Naive thymus-derived CD4-positive, alpha-beta T cell (primary cell): ENCODE results near the gene FAM241B. TPM values are rescaled to one million over a fixed set of nuclear protein-coding genes. Genes with fewer than 3 reads are reported as not detected.

Experiments used
- ATAC-seq: fragments of 150-1000 bp; cut with Tn5 transposase; 2 replicates; pipeline ENCODE4 v1.10.0; 2021; ENCODE audit warnings: mild to moderate bottlenecking, moderate library complexity
- CTCF ChIA-PET: fragments of 350-600 bp; sonication (Branson Sonifier 250); formaldehyde crosslinking; loops from one replicate; lab custom pipeline; 2021; ENCODE audit warnings: antibody characterized with exemption; lab: Charles Lee
- POLR2A ChIA-PET: fragments of 350-600 bp; sonication (Branson Sonifier 250); formaldehyde crosslinking; loops from one replicate; lab custom pipeline; 2021; ENCODE audit warnings: antibody characterized with exemption, inconsistent platforms; lab: Charles Lee
- DNase-seq, 9 donors: peaks; one replicate each; pipeline versions ENCODE4 v3.0.0 to v3.0.0-alpha.2; 2020 to 2022; ENCODE audit warnings: mixed read lengths in 1 of 9
- H3K27ac ChIP-seq: one replicate; pipeline ENCODE4 v1.7.0; 2013; ENCODE audit warnings: mild to moderate bottlenecking, low read depth, low read length, moderate library complexity
- H3K27me3 ChIP-seq, 2 donors: one replicate each; pipeline ENCODE4 v1.7.0; 2013; ENCODE audit warnings: low read length in 2 of 2, mild to moderate bottlenecking in 2 of 2, moderate library complexity in 2 of 2; ENCODE audit not compliant: control insufficient read depth in 2 of 2, insufficient read depth in 2 of 2
- H3K36me3 ChIP-seq, 3 experiments: 1 replicate in 2 of 3; 2 replicates in 1 of 3; pipeline ENCODE4 v1.7.0; 2013; ENCODE audit warnings: low read length in 3 of 3, mild to moderate bottlenecking in 3 of 3, moderate library complexity in 1 of 3; ENCODE audit not compliant: insufficient read depth in 3 of 3, control insufficient read depth in 2 of 3
- H3K4me1 ChIP-seq, 2 donors: one replicate each; pipeline ENCODE4 v1.7.0; 2013; ENCODE audit warnings: low read length in 2 of 2, mild to moderate bottlenecking in 2 of 2, moderate library complexity in 1 of 2; ENCODE audit not compliant: control insufficient read depth in 2 of 2, insufficient read depth in 2 of 2
- H3K4me3 ChIP-seq: 2 replicates; pipeline ENCODE4 v1.7.0; 2013; ENCODE audit warnings: mild to moderate bottlenecking, low read length
- H3K9me3 ChIP-seq, 3 experiments: 1 replicate in 2 of 3; 2 replicates in 1 of 3; pipeline ENCODE4 v1.7.0; 2013; ENCODE audit warnings: low read length in 3 of 3; ENCODE audit not compliant: control insufficient read depth in 2 of 3
- H3K27ac Mint-ChIP-seq, 9 donors: one replicate each; pipeline ENCODE4 v1.8.0; 2020 to 2022; ENCODE audit warnings: mixed read lengths in 9 of 9, mild to moderate bottlenecking in 8 of 9, moderate library complexity in 5 of 9, inconsistent platforms in 2 of 9
- H3K27me3 Mint-ChIP-seq, 5 donors: one replicate each; pipeline ENCODE4 v1.8.0; 2021 to 2022; ENCODE audit warnings: mixed read lengths in 5 of 5, mild to moderate bottlenecking in 1 of 5
- H3K36me3 Mint-ChIP-seq, 5 donors: one replicate each; pipeline ENCODE4 v1.8.0; 2020 to 2022; ENCODE audit warnings: mixed read lengths in 5 of 5, mild to moderate bottlenecking in 3 of 5, inconsistent platforms in 1 of 5
- H3K4me1 Mint-ChIP-seq, 7 donors: one replicate each; pipeline ENCODE4 v1.8.0; 2020 to 2022; ENCODE audit warnings: mixed read lengths in 7 of 7, mild to moderate bottlenecking in 3 of 7, inconsistent platforms in 1 of 7
- H3K4me3 Mint-ChIP-seq, 10 donors: one replicate each; pipeline ENCODE4 v1.8.0; 2020 to 2022; ENCODE audit warnings: mild to moderate bottlenecking in 10 of 10, mixed read lengths in 10 of 10, moderate library complexity in 6 of 10, inconsistent platforms in 2 of 10
- H3K9me3 Mint-ChIP-seq, 11 donors: one replicate each; pipeline ENCODE4 v1.8.0; 2020 to 2022; ENCODE audit warnings: mixed read lengths in 11 of 11, mild to moderate bottlenecking in 4 of 11, inconsistent platforms in 1 of 11, moderate library complexity in 1 of 11
- intact Hi-C, 2 donors: fragments of 100-400 bp; cut with micrococcal nuclease; formaldehyde crosslinking; loops; one replicate each; pipeline ENCODE4 v1.15.1; 2023
- polyA plus RNA-seq, 2 donors: library from polyadenylated mRNA; unstranded; fragments of 300-500 nt; fragmentation: Illumina TruSeq; gene quantifications; one replicate each; pipeline ENCODE4 v1.2.3, GENCODE V29; 2021
- total RNA-seq, 6 experiments: library from RNA in 5 of 6; stranded (reverse) in 5 of 6; gene quantifications; 1 replicate in 5 of 6; 2 replicates in 1 of 6; pipeline ENCODE4 v1.2.3 and lab custom pipeline; 2021 to 2026

FAM241B gene
- total and polyA plus RNA-seq, 7 experiments from 2014 or later = 8.6 to 26.3 (median 13.0) TPM

DNA sequence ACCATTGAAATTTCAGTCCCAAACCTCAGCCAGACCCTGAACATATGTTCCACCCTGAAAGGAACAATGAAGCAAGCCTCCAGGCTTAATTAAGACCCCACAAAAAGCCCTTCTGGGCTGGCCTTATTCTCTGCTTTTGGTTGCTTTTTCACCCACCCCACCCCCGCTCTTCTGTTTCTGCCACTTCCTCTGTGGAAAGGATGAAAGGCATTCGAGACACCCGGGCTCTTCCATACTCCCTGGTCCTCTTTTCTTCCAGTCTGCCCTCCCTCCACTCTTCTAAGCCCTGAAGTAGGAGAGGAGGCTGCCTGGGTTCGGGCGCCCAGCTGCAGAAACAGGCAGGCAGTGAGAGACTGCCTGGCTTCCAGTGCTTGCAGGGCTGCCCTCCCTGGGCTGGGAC is 9.4 kb upstream of the FAM241B start:
- Histone ChIP-seq H3K27me3 (no peaks in the 10 kb centered on the region), H3K27ac (no peak overlapping the region), H3K4me3 (no peak overlapping the region), H3K4me1 (peaks cover 7 to 34% of the 10 kb centered on the region in 2 donors), H3K36me3 (no peaks in the 10 kb centered on the region), H3K9me3 (peaks cover 0 to 12% (median 0%) of the 10 kb centered on the region in 3 experiments)
- Mint-ChIP-seq H3K4me1 (peaks cover 19 to 61% (median 52%) of the 10 kb centered on the region in 7 donors), H3K27me3 (peaks cover 0 to 14% (median 0%) of the 10 kb centered on the region in 5 donors), H3K36me3 (peaks cover 3 to 20% (median 7%) of the 10 kb centered on the region in 5 donors), H3K27ac (peak overlapping the region in 2 of 9 donors; percentile 52 to 67), H3K4me3 (peak overlapping the region in 7 of 10 donors; percentile 11 to 63 (median 55)), H3K9me3 (peaks cover 0 to 28% (median 12%) of the 10 kb centered on the region in 11 donors)
- POLR2A ChIA-PET = no interaction called here
- no peak for ATAC-seq
- DNase-seq = no peak
- intact Hi-C loops = no loop called here
- CTCF ChIA-PET = interaction anchor here (0.9 to 1.3 kb wide), 2 partner anchors 9 to 16 kb away, joined by 3 read pairs; no protein-coding TSS in a partner anchor

DNA sequence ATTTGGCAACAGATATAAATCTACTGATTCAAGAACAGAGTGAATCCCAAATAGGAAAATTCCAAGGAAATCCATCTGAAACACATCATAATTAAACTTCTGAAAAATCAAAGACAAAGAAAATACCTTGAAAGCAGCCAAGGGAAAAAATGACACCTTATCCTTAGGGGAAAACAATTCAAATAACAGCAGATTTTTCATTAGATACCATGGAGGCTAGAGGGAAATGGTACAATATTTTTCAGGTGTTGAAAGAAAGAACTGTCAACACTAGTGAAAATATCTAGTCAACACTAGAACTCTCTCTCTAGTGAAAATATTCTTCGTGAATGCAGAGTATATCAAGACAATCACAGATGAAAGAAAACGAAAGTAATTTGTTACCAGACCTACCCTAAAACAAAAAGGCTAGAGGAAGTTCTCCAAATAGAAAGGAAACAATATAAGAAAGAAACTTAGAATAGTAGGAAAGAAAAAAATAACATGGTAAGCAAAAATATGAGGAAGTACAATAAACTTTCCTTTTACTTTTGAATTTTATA is 5.7 kb upstream of the FAM241B start:
- intact Hi-C loops = no loop called here
- H3K27ac ChIP-seq = no peak overlapping the region
- POLR2A ChIA-PET = no interaction called here
- H3K4me3 ChIP-seq = no peak overlapping the region
- Mint-ChIP-seq H3K9me3 (peaks cover 0 to 33% (median 12%) of the 10 kb centered on the region in 11 donors), H3K27ac (peak overlapping the region; percentile 22 to 92 (median 74)), H3K4me3 (peak overlapping the region in 9 of 10 donors; percentile 11 to 81 (median 52)), H3K27me3 (peaks cover 0 to 3% (median 0%) of the 10 kb centered on the region in 5 donors), H3K4me1 (peaks cover 19 to 82% (median 68%) of the 10 kb centered on the region in 7 donors), H3K36me3 (peaks cover 3 to 20% (median 7%) of the 10 kb centered on the region in 5 donors)
- no peaks in the 10 kb centered on the region for H3K36me3 ChIP-seq
- peaks cover 7 to 36% of the 10 kb centered on the region in 2 donors for H3K4me1 ChIP-seq
- H3K27me3 ChIP-seq = no peaks in the 10 kb centered on the region
- CTCF ChIA-PET = interaction anchor here (0.7 kb wide), 1 partner anchor 475 kb away, joined by 3 read pairs; no protein-coding TSS in a partner anchor
- H3K9me3 ChIP-seq = peaks cover 0 to 12% (median 0%) of the 10 kb centered on the region in 3 experiments
- DNase-seq = peak in 7 of 9 donors; percentile 31 to 77 (median 66)
- peak; percentile 84 for ATAC-seq

DNA sequence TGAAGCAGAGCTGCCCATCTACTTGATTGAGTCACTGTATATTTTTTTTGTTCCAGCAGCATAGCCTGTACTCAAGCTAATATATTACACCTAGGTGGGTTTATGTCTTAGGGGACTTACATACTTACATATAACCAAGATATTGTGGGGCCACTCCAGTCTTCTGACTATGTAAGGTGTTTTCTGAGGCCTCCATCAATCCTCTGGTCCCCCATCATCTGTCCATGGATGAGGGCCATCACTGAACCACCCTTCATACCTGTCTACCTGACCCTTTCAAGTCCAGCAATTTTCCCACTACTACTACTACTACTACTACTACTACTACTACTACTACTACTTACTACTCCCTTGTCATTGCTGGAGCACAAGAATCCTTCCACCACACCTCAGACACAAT is 3.2 kb upstream of the FAM241B start:
- Mint-ChIP-seq H3K36me3 (peaks cover 3 to 20% (median 5%) of the 10 kb centered on the region in 5 donors), H3K4me1 (peaks cover 20 to 74% (median 60%) of the 10 kb centered on the region in 7 donors), H3K27me3 (peaks cover 0 to 2% (median 0%) of the 10 kb centered on the region in 5 donors), H3K4me3 (peak overlapping the region in 1 of 10 donors; percentile 6), H3K27ac (peak overlapping the region in 1 of 9 donors; percentile 81), H3K9me3 (peaks cover 0 to 33% (median 12%) of the 10 kb centered on the region in 11 donors)
- DNase-seq = no peak
- intact Hi-C loops = no loop called here
- Histone ChIP-seq H3K36me3 (no peaks in the 10 kb centered on the region), H3K4me3 (no peak overlapping the region), H3K27me3 (no peaks in the 10 kb centered on the region), H3K4me1 (peaks cover 20 to 40% of the 10 kb centered on the region in 2 donors), H3K9me3 (peaks cover 0 to 12% (median 0%) of the 10 kb centered on the region in 3 experiments), H3K27ac (no peak overlapping the region)
- CTCF ChIA-PET = interaction anchor here (2.9 kb wide), 1 partner anchor 11 kb away, joined by 14 read pairs; no protein-coding TSS in a partner anchor
- ATAC-seq = no peak
- POLR2A ChIA-PET = interaction anchor here (1.1 kb wide), 1 partner anchor 9 kb away, joined by 3 read pairs; no protein-coding TSS in a partner anchor

DNA sequence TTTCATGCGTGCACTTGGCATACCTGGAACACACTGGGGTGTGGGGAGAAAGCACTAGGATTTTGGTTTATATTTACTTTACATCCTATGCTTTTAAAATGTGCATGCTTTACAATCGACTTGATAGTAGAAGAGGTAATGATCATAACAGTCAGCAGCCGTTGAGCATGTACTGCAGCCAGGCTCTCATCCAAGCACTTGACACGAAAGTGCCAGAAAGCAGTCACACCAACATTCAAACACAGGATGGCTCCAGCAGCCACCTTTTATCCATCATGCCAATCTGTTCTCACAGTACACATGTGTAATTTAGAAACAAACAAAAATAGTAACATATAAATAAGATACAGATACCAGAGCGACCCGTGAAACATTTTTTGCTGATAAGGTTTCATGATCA is 1.2 kb upstream of the FAM241B start:
- peak overlapping the region in 4 of 9 donors; percentile 6 to 87 (median 42) for H3K27ac Mint-ChIP-seq
- H3K4me3 ChIP-seq = no peak overlapping the region
- H3K4me1 ChIP-seq = peaks cover 19 to 30% of the 10 kb centered on the region in 2 donors
- no peaks in the 10 kb centered on the region for H3K27me3 ChIP-seq
- intact Hi-C loops = no loop called here
- ATAC-seq = no peak
- H3K9me3 ChIP-seq = peaks cover 0 to 5% (median 0%) of the 10 kb centered on the region in 3 experiments
- H3K4me1 Mint-ChIP-seq = peaks cover 13 to 67% (median 48%) of the 10 kb centered on the region in 7 donors
- no peak overlapping the region for H3K27ac ChIP-seq
- peaks cover 0 to 12% (median 0%) of the 10 kb centered on the region in 3 experiments for H3K36me3 ChIP-seq
- no peak for DNase-seq
- peaks cover 0 to 22% (median 7%) of the 10 kb centered on the region in 11 donors for H3K9me3 Mint-ChIP-seq
- POLR2A ChIA-PET = no interaction called here
- H3K27me3 Mint-ChIP-seq = no peaks in the 10 kb centered on the region
- CTCF ChIA-PET = interaction anchor here (0.7 to 1.8 kb wide), 9 partner anchors 8 to 113 kb away, joined by 3 to 9 read pairs (median 4); no protein-coding TSS in a partner anchor
- peak overlapping the region in 9 of 10 donors; percentile 37 to 85 (median 67) for H3K4me3 Mint-ChIP-seq
- peaks cover 1 to 24% (median 11%) of the 10 kb centered on the region in 5 donors for H3K36me3 Mint-ChIP-seq

DNA sequence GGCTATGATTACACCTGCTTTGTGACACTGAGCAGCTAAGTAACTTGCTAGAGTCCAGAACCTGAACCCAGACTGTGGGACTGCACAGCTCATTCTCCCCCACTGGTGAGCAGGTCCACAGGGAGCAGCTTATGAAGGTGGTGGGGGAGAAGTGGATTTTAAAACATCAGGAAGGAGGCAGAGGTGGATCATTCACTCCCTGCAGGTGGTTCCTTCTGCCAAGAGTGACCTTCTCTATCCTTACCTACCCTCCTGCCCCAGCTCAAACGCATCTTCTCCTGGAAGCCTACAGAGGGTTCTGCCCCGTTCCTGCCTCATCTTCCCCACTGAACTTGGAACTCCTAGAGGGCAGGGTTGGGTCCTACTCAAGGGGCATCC is 539 bp upstream of the FAM241B start:
- peaks cover 0 to 20% (median 11%) of the 10 kb centered on the region in 5 donors for H3K36me3 Mint-ChIP-seq
- peak overlapping the region; percentile 50 for H3K4me3 ChIP-seq
- ChIA-PET POLR2A (no interaction called here), CTCF (interaction anchor here (0.5 to 1.8 kb wide), 10 partner anchors 8 to 1851 kb away, joined by 3 to 9 read pairs (median 4); no protein-coding TSS in a partner anchor)
- DNase-seq = no peak
- peaks cover 13 to 26% of the 10 kb centered on the region in 2 donors for H3K4me1 ChIP-seq
- H3K27ac Mint-ChIP-seq = peak overlapping the region in 6 of 9 donors; percentile 4 to 49 (median 22)
- peak overlapping the region; percentile 56 to 85 (median 70) for H3K4me3 Mint-ChIP-seq
- no peaks in the 10 kb centered on the region for H3K27me3 Mint-ChIP-seq
- H3K9me3 ChIP-seq = no peaks in the 10 kb centered on the region
- peaks cover 0 to 15% (median 0%) of the 10 kb centered on the region in 3 experiments for H3K36me3 ChIP-seq
- H3K27ac ChIP-seq = peak overlapping the region; percentile 67
- intact Hi-C loops = no loop called here
- peaks cover 0 to 15% (median 2%) of the 10 kb centered on the region in 11 donors for H3K9me3 Mint-ChIP-seq
- peaks cover 8 to 60% (median 42%) of the 10 kb centered on the region in 7 donors for H3K4me1 Mint-ChIP-seq
- H3K27me3 ChIP-seq = no peaks in the 10 kb centered on the region
- ATAC-seq = no peak

DNA sequence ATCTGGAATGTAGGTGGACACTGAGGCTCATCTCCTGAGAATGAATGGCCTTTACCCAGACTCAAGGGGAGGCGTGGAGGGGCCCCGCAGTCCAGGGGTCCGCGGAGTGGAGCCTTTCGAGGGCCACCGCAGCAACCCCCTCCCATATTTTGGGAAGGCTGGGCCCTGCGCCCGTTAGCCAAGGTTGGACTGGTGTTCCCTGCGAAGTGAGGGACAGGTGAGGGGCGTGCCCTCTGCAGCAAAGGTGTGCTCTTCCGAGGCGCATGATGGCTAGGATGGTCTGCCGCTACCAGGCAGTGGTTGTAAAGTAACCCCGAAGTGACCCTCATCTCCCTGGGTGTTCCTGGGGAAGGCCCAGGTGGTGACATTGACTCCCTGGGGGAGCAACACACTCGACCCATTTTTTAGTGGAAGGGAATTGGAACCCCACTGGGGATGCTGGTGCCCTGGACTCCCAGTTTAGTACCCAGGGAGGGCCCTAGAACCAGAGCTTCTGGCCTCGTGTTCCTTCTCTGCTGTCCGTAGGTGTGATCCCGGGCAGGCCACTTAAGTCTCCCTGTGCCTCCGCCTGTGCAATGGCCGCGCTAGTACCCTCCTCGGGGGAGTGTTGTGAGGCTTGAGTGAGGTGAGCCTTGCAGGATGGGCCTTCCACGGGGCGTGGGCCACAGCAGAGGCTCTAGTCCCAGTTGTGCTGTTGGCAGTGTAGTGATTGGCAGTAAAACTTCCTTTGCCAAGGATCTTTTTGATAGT is 779 bp downstream of the FAM241B start:
- ChIA-PET CTCF (interaction anchor here (1.0 kb wide), 1 partner anchor 10 kb away, joined by 3 read pairs; no protein-coding TSS in a partner anchor), POLR2A (no interaction called here)
- Histone ChIP-seq H3K27ac (peak overlapping the region; percentile 67), H3K9me3 (no peaks in the 10 kb centered on the region), H3K27me3 (no peaks in the 10 kb centered on the region), H3K4me1 (peaks cover 13 to 22% of the 10 kb centered on the region in 2 donors), H3K4me3 (peak overlapping the region; percentile 50), H3K36me3 (peaks cover 0 to 15% (median 0%) of the 10 kb centered on the region in 3 experiments)
- Mint-ChIP-seq H3K36me3 (peaks cover 0 to 17% (median 6%) of the 10 kb centered on the region in 5 donors), H3K4me1 (peaks cover 2 to 48% (median 32%) of the 10 kb centered on the region in 7 donors), H3K9me3 (peaks cover 0 to 5% (median 0%) of the 10 kb centered on the region in 11 donors), H3K4me3 (peak overlapping the region; percentile 68 to 85 (median 79)), H3K27me3 (no peaks in the 10 kb centered on the region), H3K27ac (peak overlapping the region in 8 of 9 donors; percentile 53 to 88 (median 80))
- DNase-seq = no peak
- intact Hi-C loops = loop anchor here (1.0 to 10.0 kb wide), 4 partner anchors 8 to 396 kb away; partner anchors contain the start of gene NEUROG3 (in 1 of the 2)
- ATAC-seq = no peak
